Duodenal mucosa (tissue), 2 donors: ENCODE results near the gene DSCAML1.

ENCODE experiments used
- H3K27ac ChIP-seq: one replicate; pipeline ENCODE4 v1.7.0; 2013; ENCODE audit warnings: low read depth, low read length
- H3K27me3 ChIP-seq, 2 donors: one replicate each; pipeline ENCODE4 v1.7.0; 2013; ENCODE audit warnings: low read length in 2 of 2, control low read depth in 1 of 2; ENCODE audit not compliant: insufficient read depth in 2 of 2, control insufficient read depth in 1 of 2
- H3K36me3 ChIP-seq, 2 donors: one replicate each; pipeline ENCODE4 v1.7.0; 2013; ENCODE audit warnings: low read length in 2 of 2, control low read depth in 1 of 2; ENCODE audit not compliant: insufficient read depth in 2 of 2, control insufficient read depth in 1 of 2
- H3K4me1 ChIP-seq, 2 donors: one replicate each; pipeline ENCODE4 v1.7.0; 2013; ENCODE audit warnings: low read length in 2 of 2, control low read depth in 1 of 2; ENCODE audit not compliant: insufficient read depth in 2 of 2, control insufficient read depth in 1 of 2
- H3K4me3 ChIP-seq, 2 donors: one replicate each; pipeline ENCODE4 v1.7.0; 2013; ENCODE audit warnings: low read length in 2 of 2, low read depth in 1 of 2
- H3K9ac ChIP-seq, 2 donors: one replicate each; pipeline ENCODE4 v1.7.0; 2013; ENCODE audit warnings: low read length in 2 of 2, low read depth in 1 of 2
- H3K9me3 ChIP-seq, 2 donors: one replicate each; pipeline ENCODE4 v1.7.0; 2013; ENCODE audit warnings: low read length in 2 of 2, control low read depth in 1 of 2; ENCODE audit not compliant: control insufficient read depth in 1 of 2

DSCAML1 gene

DNA sequence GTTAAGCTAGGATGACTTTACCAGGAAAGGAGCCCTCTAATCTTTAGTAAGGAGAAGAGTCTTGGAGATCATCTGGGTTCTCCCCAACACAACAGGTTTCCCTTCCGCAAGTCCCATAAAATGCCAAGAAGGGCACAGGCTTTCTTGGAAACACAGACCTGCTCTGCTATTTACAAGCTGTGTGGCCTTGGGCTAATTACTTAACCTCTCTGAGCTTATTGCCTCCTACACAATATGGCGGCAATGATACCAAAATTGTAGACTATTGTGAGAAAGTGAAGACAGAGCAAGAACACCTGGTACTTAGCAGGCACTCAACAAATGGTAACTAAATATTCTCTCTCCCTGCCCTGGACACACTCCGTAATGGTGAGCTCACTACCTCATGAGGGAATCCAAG, 49.1 kb downstream of the DSCAML1 start:
- H3K4me1 ChIP-seq: peaks cover 0 to 6% of the 10 kb centered on the region in 2 donors
- no peaks in the 10 kb centered on the region for H3K36me3 ChIP-seq
- no peaks in the 10 kb centered on the region for H3K27me3 ChIP-seq
- H3K4me3 ChIP-seq: no peak overlapping the region
- no peaks in the 10 kb centered on the region for H3K9me3 ChIP-seq
- H3K27ac ChIP-seq: no peak overlapping the region
- H3K9ac ChIP-seq: no peak overlapping the region

DNA sequence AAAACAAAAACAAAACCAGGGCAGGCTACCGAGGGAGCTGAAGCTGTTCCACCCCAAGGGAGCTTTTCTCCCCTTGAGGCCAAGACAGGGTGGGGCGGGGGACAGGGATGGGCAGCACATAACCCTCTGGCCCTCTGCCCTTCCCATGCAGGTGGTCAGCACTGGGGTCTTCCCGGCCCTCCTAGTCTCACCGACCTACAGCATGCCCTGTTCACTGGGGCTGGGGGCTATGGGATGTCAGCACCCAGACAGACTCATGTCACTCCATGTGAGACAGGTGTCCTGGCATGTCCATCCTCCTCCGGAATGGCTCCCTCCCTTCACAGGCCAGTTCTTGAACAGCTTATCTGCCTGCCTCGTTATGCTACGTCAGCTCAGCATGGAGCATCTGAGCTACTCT, 51.7 kb downstream of the DSCAML1 start:
- Histone ChIP-seq H3K9ac (no peak overlapping the region), H3K4me1 (peaks cover 0 to 6% of the 10 kb centered on the region in 2 donors), H3K4me3 (no peak overlapping the region), H3K27me3 (peaks cover 0 to 7% of the 10 kb centered on the region in 2 donors), H3K27ac (no peak overlapping the region), H3K36me3 (no peaks in the 10 kb centered on the region), H3K9me3 (no peaks in the 10 kb centered on the region)

DNA sequence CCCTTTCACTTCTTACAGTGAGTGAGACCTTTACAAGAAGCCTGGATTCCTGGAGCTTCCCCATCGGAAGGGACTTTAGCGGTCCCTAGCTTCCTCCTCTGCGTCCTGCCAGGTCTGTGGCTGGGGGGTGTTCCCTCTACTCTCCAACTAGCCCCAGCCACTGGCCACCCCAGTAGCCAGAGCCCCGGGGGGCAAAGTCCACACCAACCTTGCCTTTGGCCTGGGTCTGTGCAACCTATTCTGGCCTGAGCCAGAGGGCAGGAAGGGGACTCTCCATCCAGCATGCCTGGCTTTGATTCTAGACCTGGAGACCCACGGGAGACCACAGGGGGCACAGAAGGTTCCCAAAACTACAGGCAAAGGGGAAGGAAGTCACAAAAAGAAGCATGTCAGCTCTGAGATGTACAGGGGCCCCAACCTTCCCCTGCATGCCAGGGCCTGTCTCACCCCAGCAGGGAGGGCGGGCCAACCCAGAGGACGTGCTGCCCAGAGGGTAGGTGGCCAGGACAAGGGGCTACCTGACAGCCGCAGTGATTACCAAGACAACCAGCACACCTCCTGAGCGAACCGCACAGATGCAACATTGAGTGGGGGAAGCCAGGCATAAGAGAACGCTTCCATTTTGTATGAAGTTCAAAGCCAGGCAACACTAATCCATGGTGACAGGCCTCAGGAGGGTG, 52.4 kb downstream of the DSCAML1 start:
- H3K27me3 ChIP-seq: peaks cover 0 to 7% of the 10 kb centered on the region in 2 donors
- no peaks in the 10 kb centered on the region for H3K9me3 ChIP-seq
- H3K4me1 ChIP-seq: peaks cover 0 to 4% of the 10 kb centered on the region in 2 donors
- H3K36me3 ChIP-seq: no peaks in the 10 kb centered on the region
- H3K9ac ChIP-seq: no peak overlapping the region
- no peak overlapping the region for H3K4me3 ChIP-seq
- no peak overlapping the region for H3K27ac ChIP-seq

DNA sequence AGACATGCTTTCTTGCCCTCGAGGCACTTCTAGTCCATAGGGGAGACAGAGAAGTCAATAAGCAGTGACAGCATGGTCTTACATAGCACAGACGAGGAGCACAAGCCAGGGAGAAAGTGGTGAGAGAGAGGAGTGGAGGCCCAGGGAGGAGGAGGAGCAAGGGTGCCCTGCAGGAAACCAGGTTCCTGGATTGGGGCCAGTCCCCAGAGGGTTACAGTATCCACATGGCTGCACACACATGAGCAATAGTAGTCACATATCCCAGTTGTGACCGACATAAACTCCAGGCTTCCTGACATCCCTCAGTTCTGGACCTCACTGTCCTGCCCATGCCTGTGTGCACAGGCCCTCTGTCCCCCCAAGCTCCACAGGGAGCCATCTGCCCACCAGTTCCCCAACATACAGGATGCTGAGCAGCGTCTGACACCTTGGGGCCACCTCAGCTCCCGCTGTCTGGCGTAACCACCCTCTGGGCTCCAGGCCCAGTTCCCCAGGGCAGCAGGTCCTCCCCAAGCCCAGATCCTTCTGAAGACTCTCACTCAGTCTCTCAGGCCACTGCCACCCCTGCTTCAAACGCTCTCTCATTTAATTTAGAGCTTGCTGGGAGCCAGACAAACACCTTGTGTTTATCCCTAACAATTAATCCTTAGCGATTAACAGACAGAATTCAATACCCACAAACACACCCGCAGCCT, 53.7 kb downstream of the DSCAML1 start:
- no peak overlapping the region for H3K27ac ChIP-seq

DNA sequence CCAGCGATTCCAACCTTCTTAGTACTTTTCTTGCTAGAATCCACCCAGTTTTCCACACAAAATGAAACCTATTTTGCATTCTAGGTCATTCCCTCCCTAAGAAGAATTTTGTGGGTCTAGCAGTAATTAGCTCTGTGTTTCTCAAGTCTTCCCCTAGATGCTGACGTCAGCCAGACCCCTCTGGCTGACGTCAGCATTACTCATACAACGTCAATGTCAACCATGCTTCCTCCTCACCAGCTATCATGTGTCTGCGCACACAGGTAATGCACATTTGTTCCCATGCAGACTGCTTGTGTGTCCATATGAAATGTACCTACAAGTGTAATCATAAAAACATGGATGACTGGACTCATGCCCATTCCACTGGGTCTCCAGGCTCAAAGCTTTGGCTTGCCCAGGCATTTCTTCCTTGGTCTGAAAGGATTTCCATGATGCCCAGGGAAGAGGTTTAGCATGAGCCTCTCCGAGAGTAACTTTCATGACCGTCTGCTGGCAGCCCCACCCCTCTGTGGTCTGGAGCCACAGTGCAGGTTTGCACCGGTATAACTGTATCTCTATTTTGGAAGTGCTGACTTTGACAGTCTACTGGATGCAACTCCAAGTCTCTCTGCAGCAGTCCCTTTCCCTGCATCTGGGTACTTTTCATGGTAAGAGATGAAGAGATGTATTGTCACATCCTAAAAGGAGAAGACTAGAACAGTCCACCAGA, 58.6 kb downstream of the DSCAML1 start:
- Histone ChIP-seq H3K4me3 (no peak overlapping the region), H3K27me3 (peaks cover 0 to 7% of the 10 kb centered on the region in 2 donors), H3K9me3 (no peaks in the 10 kb centered on the region), H3K36me3 (no peaks in the 10 kb centered on the region), H3K4me1 (no peaks in the 10 kb centered on the region), H3K27ac (no peak overlapping the region), H3K9ac (no peak overlapping the region)

More for the DNA sequence above, 53.7 kb downstream of the DSCAML1 start:
- Histone ChIP-seq H3K9ac (no peak overlapping the region), H3K27me3 (peaks cover 0 to 7% of the 10 kb centered on the region in 2 donors), H3K9me3 (no peaks in the 10 kb centered on the region), H3K4me3 (no peak overlapping the region), H3K4me1 (no peaks in the 10 kb centered on the region), H3K36me3 (no peaks in the 10 kb centered on the region)

DNA sequence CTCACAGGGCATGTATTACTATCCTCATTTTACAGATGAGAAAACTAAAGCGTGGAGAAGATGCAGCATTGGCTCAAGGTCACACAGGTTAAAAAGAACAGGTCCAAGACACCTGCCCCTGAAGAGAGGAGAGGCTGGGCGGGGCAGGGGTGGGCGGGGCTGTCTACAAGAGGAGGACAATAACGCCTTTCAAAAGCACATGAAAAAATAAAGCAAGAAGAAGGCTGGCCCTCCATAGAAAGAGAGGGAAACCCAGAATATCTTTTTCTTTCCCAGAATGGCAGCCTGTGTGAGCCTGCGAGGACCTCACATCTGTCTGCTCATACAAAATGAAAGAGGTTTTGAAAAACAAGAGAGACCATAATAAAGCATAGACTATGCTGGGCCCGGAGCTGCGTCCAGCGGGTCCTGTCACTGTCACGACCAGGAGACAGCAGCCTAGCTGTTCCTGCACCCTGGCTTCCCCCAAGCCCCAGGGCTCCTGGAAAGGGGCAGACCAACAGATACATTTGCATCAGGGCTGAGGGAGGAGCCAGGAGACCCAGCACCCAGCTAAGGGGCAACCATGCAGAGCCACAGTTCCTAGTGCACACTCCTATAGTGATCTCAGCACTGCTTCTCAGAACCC, 61.6 kb downstream of the DSCAML1 start:
- Histone ChIP-seq H3K9me3 (no peaks in the 10 kb centered on the region), H3K27me3 (no peaks in the 10 kb centered on the region), H3K4me1 (no peaks in the 10 kb centered on the region), H3K9ac (no peak overlapping the region), H3K4me3 (no peak overlapping the region), H3K36me3 (no peaks in the 10 kb centered on the region), H3K27ac (no peak overlapping the region)

DNA sequence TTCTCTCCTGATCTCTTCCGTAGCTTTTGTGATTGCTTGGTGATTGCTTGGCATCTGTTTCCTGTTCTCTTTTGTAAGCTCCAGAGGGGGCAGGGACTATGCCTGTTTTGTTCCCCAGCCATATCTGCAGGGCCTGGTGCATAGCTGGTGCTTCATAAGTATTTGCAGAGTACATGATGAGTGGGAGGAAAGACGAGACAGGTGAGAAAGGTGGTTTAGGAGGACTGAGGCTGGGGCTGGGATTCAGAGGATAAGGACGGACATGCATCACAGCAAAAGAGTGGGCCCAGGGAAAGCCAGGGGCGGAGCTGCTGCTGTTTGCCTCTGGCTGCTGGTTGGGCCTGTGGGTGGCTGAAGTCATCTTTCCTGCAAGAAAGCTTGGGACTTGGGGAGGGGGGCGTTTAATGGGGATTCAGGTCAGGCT, 62.4 kb downstream of the DSCAML1 start:
- no peak overlapping the region for H3K27ac ChIP-seq
- no peaks in the 10 kb centered on the region for H3K4me1 ChIP-seq
- H3K36me3 ChIP-seq: no peaks in the 10 kb centered on the region
- no peaks in the 10 kb centered on the region for H3K9me3 ChIP-seq
- H3K27me3 ChIP-seq: no peaks in the 10 kb centered on the region
- no peak overlapping the region for H3K9ac ChIP-seq
- H3K4me3 ChIP-seq: no peak overlapping the region

DNA sequence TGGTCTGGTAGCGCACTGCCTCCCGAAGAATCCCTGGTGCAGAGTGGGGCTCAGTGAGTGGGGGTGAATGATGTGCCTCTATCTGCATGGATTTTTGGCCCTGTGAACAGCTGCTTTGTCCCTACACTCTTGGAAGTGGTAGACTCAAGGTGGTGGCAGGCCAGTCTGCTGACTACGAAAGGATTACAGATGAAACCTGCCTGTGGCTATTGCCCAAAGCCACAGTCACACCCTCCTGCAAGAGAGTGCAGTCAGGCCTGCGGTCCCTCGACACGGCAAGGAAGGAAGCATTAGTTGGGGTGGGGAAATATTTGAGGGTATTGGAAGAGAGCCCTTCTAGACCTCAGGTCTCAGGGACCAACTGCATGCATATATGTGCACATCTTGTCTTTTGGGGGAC, 63.7 kb downstream of the DSCAML1 start:
- no peak overlapping the region for H3K9ac ChIP-seq
- H3K4me1 ChIP-seq: no peaks in the 10 kb centered on the region
- H3K9me3 ChIP-seq: no peaks in the 10 kb centered on the region
- no peak overlapping the region for H3K4me3 ChIP-seq
- H3K36me3 ChIP-seq: no peaks in the 10 kb centered on the region
- H3K27ac ChIP-seq: no peak overlapping the region
- H3K27me3 ChIP-seq: no peaks in the 10 kb centered on the region

DNA sequence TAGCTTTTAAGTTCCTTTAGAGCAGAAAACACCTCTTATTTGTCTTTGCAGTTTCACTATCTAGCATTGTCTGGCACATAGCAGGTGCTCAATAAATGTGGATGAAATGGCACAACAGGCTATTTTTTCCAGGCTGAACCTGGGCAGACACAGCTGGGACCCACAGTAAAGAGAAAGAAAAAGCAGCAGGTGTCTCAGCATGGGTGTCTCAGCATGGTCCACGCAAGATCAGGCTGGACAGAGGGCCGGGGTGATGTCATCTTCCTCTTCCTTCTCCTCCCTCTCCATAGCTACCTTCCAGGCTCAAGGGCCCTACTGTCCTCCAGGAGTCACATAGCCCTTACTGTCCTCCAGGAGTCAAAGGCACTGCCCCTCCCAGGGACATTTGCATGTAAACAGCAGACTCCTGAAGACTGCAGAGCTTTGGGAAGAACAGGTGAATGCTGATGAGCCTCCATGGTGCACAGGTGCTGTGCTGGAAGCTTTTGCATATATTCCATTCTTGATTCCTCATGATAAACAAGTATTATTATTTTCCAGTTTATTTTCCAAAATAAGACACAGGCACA, 65.2 kb downstream of the DSCAML1 start:
- Histone ChIP-seq H3K4me1 (no peaks in the 10 kb centered on the region), H3K9ac (no peak overlapping the region), H3K27me3 (no peaks in the 10 kb centered on the region), H3K9me3 (no peaks in the 10 kb centered on the region), H3K27ac (no peak overlapping the region), H3K4me3 (no peak overlapping the region), H3K36me3 (no peaks in the 10 kb centered on the region)
